GM21381 (cell line): ENCODE results near the gene PPOX.
A peak's percentile ranks its signal among the peaks of the same experiment; 100 is the strongest.

Source experiments
- ATAC-seq: cut with Tn5 transposase; IDR thresholded peaks from one replicate; pipeline ENCODE4 v1.9.1; 2021; ENCODE audit warnings: mild to moderate bottlenecking, moderate library complexity; ENCODE audit not compliant: unreplicated experiment

Gene PPOX

DNA sequence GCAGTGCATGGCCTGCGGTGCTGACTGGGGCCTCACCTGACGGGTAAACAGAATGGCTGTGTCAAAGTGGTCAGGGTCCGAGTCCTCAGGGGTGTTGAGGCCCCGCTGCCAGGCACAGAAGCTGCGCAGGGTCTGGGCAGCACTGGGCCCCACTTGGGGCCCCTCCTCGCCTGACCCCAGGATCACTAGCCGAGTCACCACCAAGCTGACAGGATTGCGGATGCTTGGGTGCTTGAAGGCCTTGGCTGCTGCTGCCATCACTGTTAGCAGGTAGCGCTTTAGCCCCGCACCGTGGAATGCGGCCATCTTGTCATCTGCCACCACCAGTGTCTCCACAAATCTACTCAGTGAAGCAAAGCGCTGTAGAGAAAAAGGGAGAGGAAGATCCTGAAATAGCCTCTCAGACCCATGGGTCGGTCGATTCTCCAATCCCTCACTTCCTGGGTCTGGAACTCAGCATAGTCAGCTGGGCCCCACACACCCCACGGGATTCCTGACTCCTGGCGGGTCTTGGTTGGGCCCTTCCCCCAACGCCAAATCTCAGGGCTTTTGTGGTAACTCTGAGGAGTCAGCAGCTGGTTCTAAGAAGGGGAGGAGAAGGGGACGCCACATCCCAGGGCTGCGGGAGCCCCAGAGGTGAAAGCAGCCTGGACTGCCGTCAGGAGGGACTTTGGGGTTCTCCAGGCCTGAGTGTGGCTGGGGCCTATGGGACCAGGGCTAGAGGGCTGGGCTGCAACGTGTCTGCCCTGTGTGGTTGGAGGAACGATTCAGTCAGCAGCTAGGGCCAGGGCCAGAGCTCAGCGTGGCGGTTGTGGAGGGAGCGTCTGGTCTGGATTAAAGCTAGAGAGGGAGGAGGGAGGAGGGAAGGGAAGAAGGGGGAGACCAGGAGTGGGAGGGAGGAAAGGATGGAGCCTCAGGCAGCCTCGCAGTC is 30.6 kb downstream of the PPOX start:
- ATAC-seq, result no peak

DNA sequence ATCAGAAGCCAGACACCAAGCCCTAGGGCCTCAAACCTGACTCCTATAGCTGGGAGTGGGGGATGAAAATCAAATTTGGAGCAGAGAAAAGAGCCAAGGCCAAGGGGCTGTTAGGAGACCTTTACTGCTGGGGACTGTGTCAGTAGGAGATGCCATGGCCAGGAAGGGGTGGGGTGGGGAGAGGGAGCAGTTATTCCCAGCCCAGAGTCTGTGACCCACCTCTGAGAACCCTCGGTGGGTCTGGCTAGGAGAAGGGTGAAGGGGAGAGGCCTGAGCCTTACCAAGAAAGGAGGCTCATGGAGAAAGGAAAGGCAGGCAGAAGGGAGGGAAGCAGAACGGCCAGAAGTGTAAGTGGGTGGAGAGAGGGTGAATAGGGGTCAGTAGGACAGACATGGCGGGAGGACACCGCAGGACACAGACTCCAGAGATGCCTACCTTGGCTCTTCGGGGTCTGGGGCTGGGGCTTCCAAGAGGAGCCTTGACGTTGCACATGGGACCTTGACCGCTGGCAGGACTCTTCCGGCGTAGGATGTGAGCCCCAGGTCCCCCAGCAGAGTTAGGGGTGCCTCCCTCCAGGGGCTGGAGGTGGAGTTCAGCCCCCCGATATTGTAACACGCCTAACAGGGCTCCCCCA is 31.5 kb downstream of the PPOX start:
- ATAC-seq, result no peak

DNA sequence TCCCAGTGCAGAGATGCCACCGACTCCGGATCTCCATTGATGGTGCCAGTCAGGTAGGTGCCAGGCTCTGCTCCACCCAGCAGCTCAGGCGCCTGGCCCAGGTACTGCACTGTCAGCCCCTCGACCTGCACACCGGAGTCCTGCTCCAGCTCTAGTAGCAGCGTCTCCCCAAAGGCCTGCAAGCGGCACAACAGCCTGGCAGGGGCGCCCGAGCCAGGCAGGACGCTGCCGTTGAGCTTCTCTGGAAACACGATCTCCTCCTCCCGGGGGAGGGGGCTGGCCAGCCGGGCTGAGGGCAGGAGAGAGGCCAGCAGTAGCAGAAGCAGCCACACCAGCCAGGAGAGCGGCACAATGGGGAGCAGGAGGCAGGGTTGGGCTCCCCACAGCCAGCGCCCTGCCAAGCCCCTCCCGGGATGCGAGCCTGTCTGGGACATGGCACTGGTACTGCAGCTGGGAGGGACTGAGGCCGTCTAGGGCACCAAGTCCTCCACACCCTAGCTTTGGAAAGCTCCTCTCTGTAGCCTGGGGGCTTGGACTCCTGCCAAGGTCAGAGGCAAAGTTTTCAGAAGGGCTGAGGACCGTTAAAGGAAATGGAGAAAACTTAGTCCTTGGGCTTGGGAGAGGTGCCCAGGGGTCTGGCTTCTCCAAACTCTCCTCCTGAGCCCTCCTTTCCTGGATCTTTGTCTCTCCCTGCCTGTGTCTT is 32.1 kb downstream of the PPOX start:
- no peak for ATAC-seq

DNA sequence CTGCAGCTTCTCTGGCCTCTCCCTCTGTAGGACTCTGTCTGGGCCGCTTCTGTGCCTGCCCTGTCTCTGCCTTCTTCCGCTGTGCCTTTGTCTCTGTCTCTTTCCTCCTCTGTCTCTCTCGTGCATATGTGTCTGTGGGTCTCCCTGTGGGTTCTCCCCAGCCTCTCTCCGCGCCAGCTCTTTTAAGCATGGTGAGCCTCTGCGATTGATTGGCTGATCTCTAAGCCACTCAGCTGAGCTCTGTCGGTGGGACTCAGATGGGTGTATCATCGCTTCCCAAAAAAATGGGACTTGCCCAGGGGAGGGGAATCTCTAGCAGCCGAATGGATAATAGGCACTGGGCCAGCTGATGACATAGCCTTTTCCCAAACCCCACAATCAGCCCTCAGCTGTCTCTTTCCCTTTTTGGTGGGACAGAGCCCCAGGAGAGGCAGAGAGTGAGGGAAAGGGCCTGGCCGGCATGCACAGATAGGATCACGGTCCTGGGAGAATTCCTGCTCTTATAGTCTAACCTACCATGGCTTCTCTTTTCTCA is 32.7 kb downstream of the PPOX start, which contains the start of gene ADAMTS4:
Gene ADAMTS4 (minus strand): TSS at position 158 of the 535 bp plus-strand sequence. CDS start 427 bp downstream, outside the sequence.
- ATAC-seq, result no peak

DNA sequence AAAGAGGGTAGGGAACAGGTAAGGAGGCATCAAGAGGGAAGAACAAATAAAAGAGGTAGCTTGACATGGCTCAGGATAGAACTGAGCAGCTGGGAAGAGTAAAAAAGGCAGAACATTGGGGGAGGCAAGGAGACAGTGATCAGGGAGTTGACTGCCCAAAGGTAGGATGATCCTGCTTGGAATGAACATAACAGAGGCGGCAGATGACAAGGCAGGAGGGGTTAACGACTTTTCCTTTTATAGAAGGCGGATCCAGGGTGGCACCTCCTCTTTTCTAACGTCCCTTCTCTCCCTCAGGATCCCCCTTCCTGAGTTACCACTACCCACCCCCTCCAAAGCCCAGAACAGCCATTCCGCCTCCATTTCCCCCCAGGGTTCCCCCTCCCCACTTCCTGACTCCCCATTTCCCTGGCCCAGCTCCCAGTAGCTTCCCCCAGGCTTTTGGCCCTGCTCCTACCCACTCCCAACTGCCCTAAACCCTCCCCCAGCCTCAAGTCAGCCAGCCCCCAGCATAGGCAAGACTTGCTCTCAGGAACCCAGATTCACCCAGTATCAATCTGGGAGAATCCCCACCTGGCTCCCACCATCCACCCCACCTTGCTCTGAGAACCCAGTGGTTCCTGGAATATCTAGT is 33.4 kb downstream of the PPOX start:
- ATAC-seq, result no peak

DNA sequence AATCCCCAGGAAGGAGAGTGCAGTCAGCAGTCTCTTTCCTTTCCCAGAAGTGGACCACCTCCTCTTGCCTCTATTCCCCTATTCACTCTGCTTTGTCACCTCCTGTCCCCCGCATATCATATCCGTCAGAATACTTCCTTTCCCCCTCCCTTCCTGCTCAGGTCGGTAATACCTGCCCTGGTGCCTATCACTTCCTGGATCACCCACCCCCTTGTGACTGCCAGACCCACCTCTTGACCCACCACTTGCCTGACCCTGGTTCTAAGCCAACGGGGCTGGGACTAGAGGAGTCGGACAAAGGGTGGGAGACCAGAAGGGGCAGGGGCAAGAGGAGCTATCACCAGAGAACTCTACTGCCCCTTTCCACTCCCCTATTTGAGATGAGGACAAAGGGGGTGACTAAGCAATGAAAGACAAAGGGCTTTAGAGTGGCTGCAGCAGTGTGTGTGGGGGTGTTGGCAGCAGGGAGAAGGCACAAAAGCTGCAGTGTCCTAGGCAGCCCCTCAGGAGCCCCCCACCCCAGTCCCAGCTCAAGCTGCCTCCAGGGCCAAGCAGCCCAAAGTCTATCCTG is 34.3 kb downstream of the PPOX start:
- ATAC-seq, result no peak

DNA sequence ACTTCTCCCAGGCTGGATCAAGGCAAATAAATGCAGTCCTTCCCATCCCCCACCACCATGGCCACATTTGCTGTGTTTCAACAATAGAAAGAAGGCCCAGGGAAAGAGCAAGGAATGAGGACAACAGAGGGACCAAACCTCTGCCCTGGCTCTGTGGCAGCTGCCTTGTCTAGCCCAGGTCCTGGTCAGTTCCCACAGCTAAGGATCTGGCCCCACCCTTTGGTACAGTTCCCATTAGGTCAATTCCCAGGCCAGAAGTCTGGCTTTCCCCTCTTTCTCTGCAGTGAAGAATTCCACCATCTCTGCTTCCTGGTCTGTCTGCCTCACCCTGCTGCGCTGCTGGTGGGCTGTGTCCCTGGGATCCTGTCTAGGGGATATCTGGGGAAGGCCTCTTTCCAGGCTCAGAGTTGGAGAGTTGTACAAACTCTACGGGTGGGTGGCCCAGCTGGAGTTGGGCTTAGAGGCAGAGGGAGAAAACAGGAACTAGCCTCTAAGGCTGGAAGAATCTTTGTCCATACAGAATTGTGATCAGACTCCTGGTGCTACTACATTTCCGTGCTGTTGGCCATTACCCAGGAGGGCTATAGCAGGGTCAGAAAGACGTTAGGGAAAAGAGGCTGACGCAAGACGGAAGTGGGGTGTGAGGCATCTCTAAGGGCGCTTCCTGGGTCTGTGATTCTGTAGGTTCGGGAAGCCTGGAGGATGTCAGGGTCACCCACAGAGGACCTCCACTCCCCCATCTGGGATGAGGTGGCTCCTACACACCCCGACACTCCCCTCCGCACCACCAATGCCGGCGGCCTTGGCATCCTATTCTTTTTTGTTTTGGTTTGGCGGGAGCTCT is 35.0 kb downstream of the PPOX start:
- no peak for ATAC-seq

DNA sequence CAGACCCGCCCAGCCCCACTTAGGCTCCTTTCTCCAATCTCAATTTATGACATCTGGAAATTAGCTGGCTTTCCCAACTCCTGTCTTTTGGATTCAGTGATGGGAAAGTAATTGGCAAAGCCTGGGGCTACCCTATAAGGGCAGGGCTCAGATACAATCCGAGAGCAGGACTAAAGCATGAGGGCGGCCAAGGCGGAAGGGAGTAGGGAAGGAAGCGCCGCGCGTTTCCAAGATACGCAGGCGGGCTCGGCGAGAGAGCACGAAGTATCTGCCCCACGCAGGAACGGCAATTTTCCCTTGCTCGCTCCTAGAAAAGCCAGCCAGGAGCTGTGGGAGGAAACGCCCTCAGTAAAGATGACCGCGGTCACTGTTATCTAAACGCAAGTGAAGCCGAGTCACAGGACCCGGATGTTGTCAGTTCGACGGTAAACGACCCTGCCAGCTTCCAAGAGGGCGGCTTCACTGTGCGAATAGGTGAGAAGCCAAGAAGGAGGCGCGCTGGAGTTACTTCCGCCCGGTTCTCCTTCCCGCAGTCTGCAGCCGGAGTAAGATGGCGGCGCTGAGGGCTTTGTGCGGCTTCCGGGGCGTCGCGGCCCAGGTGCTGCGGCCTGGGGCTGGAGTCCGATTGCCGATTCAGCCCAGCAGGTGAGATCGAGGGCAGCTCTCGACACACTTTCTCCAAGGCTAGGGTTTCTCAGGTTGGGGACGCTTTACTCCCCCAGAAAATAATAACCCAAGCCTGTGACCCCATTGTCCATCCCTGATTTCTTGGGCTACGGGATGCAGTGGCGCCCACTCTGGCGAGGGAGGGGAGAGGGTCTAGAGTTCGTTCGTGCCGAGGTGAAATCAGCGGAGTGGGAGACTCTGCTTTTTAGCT is 35.8 kb downstream of the PPOX start, which contains the start of gene NDUFS2:
Gene NDUFS2 (plus strand): TSS at position 532 of the 877 bp plus-strand sequence. CDS start 19 bp downstream, at position 551.
- ATAC-seq, result peak; percentile 95

DNA sequence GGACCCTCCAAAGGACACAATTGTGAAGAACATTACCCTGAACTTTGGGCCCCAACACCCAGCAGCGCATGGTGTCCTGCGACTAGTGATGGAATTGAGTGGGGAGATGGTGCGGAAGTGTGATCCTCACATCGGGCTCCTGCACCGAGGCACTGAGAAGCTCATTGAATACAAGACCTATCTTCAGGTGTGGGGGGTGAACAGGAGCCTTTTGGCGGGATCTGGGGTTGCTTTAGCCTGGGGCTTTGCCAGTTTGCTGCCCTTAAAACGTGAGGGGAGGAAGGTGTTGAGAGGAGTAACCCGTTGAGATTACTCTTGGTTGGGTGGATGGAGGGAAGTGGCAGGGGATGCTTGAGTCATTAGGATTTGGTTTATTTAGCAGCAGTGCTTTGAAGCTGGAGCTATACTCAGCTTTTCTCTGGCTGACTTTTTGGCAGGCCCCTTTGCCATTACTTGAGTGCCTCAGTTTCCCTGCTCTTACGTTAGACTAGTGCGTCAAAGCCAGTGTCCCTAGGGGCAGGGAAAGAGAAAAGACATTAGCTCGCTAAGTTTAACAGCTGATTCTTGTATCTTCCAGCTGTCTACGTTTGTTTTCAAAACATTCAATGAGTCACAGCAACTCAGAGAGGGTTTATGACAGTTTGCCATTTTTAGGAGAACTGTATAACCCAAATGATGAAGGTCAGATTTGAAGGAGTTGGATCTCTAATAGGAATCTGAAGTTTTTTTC is 40.4 kb downstream of the PPOX start:
- ATAC-seq, result no peak

DNA sequence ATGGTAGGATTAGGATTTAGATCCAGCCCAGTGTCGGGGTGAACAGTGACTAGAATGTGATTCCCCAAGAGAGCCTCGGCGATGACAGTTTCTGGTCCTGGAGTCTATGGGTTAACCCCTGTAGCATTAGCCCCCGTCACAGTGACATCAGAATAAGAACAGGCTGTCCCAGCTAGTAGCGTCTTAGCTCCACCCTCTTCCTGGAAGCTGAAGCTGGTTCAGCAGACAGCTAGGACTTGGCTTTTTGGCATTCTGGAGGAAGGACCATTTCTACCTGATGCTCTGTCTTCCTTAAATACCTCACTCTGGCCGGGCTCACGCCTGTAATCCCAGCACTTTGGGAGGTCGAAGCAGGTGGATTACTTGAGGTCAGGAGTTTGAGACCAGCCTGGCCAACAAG is 40.9 kb downstream of the PPOX start:
- ATAC-seq, result no peak

DNA sequence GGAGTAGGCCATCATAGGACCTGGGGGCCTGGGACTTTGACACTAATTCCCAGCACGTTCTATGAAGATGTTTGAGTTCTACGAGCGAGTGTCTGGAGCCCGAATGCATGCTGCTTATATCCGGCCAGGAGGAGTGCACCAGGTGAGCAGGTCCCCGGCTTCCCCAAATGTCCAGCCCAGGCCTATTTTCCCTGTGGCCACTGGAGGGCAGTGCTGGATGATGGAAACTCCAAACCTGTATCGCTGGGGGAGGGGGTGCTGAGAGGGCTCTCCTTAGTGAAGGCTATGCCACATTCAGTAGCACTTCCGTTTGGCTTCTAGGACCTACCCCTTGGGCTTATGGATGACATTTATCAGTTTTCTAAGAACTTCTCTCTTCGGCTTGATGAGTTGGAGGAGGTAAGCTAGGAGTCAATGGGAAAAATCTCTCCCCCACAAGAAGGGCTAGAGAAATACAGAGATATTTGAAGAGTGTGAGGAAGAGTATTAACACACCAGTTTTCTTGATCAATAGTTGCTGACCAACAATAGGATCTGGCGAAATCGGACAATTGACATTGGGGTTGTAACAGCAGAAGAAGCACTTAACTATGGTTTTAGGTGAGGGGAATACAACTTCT is 43.7 kb downstream of the PPOX start:
- ATAC-seq, result no peak

DNA sequence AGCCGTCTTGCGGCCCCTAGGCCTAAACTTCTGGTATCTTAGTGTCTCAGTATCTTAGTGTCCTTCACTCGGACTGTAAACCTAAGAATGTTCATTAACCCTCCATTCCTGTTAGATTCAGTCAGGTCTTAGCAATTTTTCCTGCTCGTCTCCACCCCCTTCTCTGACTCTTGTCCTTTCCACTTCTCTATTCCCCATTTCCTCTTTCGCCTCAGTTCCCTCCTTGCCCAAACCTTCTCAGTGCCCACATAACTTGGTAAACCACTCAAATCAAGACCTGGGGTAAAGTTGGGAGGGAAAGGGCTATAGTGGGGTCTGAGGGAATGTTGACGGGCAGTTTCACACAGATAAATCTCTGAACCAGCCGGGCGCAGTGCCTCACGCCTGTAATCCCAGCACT is 48.1 kb downstream of the PPOX start:
- no peak for ATAC-seq

DNA sequence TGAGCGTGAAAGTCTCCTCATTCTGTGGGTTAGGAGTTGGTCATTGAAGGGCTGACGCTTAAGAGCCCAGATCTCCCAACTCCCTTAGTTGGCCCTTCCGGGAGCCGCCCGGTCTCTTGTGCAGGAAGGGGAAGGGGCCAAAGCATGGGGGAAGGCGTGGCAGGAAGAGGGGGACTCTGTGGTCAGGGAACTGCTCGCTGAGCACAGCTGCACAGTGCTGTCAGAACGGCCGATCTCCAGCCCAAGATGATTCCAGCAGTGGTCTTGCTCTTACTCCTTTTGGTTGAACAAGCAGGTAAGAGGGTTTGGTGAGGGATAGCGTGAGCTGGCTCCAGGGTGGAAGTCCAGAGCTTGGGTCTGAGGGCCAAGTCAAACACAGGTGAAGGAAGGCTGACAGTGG is 48.9 kb downstream of the PPOX start, which contains the start of gene FCER1G:
Gene FCER1G (plus strand): TSS at position 220 of the 400 bp plus-strand sequence. CDS start 27 bp downstream, at position 247.
- ATAC-seq, result no peak

DNA sequence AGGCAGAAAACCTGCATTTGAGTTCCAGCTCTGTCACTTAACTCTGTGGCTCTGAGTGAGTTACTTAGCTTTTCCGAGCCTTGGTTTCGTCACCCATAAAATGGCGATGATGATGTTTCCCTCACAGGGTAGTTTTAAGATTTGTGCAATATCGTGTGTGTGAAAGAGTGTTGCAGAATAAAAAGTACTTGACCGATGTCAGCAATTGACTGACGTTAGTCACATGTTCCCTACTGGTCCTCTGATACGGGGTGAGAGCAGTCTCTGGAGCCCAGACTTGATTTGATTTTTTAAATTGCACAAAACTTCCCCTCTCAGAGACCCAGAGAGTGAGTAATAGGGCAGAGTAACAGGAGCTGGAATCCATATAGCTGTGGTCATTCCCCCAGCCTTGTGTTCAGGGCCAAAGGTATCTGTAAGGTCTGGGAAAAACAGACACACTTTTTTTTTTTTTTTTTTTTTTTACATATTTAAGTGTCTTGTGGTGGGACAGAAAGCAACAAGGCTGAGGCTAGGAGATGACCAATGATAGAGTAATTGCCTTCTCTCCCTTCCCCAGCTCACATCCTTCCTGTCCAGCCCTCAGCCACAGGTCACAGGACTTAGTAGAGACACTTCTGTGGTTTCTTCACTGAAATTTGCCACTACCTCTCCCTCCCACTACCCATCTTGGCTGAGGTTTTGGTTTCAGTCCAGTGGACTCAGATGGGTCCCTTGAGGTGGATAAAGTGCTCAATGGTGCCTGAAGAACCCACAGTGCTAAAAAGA is 50.9 kb downstream of the PPOX start:
- peak; percentile 92 for ATAC-seq

DNA sequence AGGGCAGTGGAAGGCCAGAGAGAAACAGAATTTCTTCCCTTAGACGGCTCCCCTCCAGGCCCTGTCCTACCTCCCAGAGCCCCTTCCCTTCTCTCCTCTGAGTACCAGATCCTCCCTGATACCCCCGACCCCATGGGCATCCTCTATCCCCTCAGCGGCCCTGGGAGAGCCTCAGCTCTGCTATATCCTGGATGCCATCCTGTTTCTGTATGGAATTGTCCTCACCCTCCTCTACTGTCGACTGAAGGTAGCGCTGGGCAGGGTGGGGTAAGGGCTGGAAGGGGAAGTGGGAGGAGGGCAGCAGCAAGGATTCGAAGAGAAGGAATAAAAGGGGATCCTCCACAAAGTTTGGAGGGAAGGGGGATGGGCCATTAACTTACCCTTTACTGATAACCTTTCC is 51.6 kb downstream of the PPOX start:
- ATAC-seq, result no peak

DNA sequence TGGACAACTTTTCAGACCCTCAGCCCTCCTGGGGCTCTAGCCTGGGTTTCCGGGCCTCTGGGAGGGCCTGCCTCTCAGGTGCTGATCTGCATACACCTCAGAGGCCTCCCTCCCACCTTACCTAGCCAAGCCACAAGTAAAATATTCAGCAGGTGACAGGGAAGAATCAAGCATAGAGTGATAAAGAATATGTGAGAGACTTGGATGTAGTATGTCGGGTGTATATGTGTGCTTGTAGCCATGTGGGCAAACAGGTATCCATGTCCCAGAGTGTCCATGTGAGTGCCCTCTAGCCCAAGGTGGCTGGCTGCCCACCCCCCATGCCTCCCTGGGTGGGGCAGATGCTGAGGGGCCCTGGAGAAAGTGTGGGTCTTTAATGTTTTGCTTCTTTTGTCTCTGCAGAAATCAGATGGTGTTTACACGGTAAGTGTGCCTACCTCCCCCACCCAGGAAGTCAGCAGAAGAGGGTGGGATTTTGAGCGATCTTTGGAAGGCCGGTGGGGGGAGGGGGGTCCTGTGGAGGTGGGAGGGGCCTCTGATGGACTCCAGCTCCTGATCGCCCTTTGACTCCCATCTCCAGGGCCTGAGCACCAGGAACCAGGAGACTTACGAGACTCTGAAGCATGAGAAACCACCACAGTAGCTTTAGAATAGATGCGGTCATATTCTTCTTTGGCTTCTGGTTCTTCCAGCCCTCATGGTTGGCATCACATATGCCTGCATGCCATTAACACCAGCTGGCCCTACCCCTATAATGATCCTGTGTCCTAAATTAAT is 52.3 kb downstream of the PPOX start:
- no peak for ATAC-seq
